GM21381 (cell line): ENCODE measurements around the gene EDARADD.

Experiments
- ATAC-seq: cut with Tn5 transposase; IDR thresholded peaks from one replicate; pipeline ENCODE4 v1.9.1; 2021; ENCODE audit warnings: mild to moderate bottlenecking, moderate library complexity; ENCODE audit not compliant: unreplicated experiment

EDARADD gene

DNA sequence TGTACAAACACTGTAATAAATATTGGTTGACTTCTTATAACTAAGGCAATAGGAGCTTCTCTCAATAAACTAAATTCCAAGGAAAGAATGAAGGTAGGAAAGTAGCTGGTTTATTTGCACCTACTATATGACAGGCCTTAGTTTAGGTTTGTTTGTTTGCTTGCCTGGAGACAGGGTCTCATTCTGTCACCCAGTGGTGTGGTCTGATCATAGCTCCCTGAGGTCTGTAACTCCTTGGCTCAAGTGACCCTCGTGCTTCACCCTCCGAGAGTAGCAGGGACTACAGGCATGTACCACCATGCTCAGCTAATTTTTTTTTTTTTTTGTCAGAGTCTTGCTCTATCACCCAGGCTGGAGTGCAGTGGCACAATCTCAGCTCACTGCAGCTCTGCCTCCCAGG lies 1.9 kb upstream of the EDARADD start:
- ATAC-seq, result no peak

- no peak for ATAC-seq
Measured at GRCh38 chr1:236394879-236395229, 768 bp downstream of the EDARADD start.

- ATAC-seq, result peak; percentile 56
Measured at GRCh38 chr1:236395230-236395946, 1.3 kb downstream of the EDARADD start.

DNA sequence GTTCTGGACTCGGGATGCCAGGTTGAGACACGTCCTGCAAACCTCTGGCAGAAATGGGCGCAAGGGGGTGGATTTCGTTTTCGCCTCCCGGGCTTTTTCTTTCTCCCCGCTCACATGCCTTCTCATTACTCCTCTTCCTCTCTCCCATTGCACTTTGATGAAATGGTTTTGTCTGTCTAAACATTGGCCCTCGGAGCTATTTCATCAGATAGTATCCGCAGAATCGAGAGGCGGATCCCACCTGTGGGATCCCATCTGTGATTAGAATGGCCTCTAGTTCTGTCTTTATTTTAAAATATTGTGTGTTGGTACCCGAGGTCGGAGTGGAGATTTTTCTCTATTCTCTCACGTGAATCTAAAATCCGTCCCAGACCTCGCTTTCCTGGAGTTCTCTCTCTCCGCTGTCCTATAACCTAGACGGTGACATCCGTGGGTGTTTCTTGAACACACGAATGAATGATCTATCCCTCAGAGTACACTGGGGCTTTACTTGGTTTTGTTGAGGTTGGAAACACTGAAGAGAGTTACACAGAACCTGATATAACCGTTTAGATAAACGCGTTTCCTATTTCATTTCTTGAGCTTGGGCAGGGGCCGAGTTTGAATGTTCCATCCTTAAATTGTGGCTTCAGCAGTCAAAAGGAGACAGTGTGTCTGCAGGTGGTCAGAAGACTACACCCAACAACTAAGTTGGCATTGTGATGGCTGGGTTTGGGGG lies 2.0 kb downstream of the EDARADD start:
- ATAC-seq, result no peak

DNA sequence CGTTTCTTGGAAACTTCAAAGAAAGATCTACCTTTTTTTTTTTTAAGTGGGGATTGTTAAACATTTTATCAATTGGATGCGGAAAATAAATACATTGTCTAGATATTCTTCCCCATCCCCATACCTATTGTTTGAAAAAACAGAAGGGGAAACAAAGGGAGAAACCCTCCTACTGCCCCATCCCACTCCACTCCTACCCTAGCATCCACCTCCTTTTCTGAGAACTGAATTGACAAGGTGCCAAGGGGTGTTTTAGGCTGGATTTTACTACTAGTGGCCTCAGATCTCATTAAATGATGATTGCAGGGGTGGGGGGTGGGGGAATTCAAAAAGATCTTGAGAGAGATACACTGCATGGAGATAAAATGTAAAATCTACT lies 2.6 kb downstream of the EDARADD start:
- no peak for ATAC-seq

DNA sequence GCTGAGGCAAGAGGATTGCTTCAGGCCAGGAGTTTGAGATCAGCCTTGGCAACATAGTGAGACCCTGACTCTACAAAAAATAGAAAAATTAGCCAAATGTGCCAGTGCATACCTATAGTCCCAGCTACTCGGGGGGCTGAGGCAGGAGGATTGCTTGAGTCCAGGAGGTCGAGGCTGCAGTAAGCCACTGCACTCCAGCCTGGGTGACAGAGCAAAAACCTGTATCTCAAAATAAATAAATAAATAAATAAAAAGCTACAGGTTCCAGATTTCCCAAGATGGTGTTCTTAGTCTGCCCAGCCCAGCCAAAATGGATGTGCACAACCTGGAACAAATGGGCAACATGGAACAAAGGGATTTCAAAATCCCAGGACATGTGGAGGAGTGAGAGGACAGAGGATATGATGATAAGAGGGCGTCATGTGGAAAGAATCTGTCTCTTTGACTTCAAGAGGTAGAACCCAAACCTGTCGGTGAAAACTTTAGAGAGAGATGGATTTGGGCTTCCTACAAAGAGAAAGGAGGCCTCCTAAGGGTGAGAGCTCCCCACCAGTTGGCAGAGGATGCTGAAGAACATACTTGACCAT lies 3.2 kb downstream of the EDARADD start:
- ATAC-seq, result no peak

DNA sequence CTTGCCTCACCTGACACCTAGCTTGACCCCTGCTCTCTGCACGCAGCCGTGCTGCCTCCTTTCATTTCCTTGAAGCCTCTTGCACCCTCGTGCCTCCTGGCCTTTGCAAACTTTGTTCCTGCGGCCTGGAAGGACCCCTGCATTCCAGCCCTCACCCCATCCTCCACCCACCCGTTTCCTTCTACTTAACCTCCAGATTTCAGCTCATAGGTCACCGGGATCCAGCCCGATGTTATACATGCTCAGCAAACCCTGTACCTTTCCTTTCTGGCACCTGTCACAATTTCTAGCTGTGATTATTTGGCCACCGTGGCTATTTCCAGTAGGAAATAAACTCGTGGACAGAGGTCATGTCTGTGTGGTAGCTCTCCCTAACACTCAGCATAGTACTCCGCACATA lies 4.5 kb downstream of the EDARADD start:
- ATAC-seq, result no peak

DNA sequence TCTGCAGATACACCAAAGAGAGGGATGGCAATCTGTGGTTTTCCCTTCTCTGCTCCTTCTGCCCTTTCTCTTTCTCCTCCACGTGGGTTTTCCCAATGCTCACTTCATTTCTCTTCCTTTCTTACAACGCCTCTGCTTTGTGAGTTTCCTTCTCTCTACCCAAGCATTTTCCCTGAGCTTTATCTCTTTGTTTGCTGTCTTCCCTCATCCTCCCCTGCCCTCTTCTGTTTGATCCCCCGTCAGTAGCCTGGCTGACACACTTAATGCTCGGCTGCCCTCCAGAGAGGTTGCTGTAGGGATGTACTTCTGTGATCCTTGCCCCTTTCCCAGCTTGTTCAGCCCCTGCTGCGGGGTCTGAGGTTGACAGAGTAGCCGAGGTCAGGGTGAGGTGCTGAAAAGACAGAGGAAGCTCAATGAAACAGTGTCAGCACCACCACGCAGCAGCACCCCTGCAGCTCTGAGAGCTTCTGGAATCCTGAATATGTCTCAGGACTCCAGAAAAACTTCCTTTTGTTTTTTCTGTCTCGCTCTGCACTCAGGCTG lies 6.0 kb downstream of the EDARADD start:
- no peak for ATAC-seq

DNA sequence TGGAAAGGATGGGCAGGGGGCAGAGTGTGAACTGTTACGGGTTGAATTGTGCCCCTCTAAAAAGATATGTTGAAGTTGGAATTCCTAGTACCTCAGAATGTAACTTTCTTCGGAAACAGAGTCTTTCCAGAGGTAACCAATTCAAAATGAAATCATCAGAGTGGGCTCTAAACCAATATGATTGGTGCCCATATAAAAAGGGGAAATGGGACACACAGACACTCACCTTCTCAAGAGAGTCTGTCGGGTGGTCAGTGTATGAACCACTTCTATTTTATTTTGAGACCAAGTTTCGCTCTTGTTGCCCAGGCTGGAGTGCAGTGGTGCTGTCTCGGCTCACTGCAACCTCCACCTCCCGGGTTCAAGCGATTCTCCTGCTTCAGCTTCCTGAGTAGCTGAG lies 7.6 kb downstream of the EDARADD start:
- ATAC-seq, result no peak

- no peak for ATAC-seq
Measured at GRCh38 chr1:236403905-236404696, 10.0 kb downstream of the EDARADD start.

GRCh38 chr1:236407059-236407458 lies 13.0 kb downstream of the EDARADD start:
- no peak for ATAC-seq

DNA sequence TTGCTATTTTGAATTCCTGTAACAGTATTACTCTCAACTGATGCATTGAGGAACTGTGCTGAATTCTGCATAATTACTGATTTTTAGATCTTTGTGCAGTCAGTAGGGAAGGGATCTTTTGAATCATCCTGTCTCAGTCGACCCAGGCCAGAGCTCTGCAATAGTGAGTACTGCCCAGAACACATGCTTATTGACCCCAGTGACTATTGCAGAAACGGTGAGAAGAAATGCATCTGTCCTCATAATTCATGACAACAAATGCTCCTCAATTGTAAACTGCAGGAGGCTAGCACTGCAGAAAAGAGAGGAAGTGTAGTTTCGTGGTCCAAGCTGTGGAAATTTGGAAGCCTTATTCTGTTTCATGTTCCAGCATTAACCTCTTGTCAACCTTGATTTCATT lies 19.6 kb downstream of the EDARADD start:
- ATAC-seq, result no peak

- no peak for ATAC-seq
Measured at GRCh38 chr1:236416165-236416564, 22.1 kb downstream of the EDARADD start.

- no peak for ATAC-seq
Measured at GRCh38 chr1:236417336-236417735, 23.2 kb downstream of the EDARADD start.

DNA sequence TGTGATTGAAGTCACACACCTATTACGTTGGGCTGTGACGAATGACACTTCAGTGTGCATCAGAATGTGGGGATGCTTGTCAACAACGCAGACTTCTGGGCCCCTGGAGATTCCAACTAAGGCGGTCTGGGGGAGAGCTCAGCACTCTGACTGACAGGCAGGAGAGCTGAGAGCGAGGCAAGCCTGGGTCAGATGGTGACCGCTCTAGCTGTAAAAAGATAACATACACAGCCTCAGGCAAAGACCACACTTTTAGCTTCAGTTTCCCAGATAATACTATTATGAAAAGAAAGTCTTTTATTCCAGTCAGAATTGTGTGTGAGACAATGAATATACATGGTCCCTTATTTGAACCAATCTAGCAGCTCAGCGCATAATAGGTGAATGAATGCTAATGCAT lies 25.4 kb downstream of the EDARADD start:
- ATAC-seq, result no peak

DNA sequence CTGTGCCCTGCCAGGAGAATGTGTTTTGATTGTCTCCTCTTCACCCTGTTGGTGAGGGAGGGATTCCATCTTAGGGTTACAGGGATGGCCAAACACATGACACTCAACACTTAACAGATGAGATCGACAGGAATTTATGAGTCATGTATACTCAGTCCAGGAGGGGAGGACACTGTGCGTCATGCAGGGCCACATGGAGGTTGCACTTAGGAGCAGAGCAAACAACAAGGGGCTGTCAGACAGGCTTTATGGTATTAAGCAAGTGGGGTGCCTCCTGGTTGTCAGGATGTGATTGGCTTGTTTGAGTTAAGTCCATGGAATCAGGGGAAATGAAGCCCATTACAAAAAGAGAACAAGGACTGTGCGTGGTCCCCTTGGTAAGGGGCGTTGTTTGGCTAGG lies 26.9 kb downstream of the EDARADD start:
- no peak for ATAC-seq

DNA sequence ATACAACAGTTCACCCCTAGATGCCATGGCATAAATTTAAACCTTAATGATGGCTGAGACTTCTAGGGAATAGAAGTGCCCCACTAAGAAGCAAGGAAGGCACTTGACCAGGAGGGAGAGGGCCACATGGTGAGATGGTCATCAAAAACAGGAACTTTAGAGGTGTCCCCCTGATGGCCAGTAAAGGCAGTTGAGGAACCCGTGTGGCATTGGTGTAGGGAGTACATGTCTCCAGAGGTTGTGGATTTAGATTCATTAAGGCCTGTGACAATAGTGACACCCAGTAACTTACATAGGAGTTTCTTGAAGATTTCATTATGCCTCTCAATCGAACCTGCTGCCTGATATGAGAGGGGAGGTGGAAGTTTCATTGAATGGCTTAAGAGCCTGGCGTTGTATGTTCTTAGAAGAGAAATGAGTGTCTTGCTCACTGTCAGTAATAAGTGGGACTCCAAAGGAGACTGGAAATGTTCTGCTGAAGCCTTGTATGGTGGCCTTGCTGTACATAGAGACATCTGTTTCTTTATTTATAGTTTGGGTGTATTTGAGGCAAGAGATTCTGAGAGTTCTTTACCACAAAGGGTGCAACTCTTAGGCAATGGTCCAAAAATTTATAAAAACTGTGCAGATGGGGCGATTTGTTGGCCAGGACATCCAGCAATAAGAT lies 27.9 kb downstream of the EDARADD start:
- no peak for ATAC-seq

GRCh38 chr1:236422517-236422876 lies 28.4 kb downstream of the EDARADD start:
- no peak for ATAC-seq

DNA sequence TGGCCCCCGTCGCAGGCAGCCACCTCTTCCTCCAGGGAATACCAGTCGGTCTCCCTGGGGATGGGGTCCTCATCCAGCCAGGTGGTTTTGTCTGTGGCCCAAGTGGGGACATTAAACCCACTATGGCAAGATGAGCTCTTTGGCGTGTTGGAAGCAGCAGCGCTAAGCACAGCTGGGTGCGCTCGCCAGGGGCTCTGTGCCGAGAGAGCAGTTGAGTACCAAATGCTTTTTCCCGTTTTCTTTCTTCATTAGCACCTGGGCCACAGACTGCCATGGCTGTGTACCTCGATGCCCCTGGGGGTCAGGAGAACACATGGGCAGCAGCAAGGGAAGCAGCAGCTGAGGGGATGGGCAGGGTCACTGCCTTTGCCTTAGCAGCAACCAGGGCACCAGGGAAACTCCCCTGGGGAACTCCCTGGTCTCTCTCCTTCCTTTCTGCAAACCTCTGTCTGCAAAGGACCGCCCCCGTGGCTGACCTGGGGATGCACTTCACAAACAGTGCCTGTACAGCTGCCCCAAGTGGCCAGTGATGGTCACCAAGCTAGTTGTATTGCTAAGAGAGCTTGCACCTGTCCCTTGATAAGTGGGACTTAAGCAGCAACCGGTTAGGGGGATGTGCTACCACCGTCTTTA lies 31.1 kb downstream of the EDARADD start:
- peak; percentile 93 for ATAC-seq

DNA sequence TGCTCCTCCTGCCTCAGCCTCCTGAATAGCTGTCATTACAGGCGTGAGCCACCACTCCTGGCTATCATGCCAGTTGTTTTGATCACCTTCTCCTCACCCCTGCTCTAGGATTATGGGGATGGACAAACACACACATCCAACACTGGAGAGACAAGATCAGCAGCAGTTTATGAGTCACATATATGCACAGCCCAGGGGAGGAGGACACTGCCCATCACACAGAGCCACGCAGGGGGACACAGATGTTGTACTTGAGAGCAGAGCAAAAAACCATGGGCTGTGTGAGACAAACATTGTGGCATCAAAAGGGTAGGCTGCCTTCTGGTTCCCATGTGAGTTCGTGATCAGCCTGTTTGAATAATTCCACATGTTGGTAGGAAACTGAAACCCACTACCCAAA lies 32.1 kb downstream of the EDARADD start:
- ATAC-seq, result no peak
